ENCODE data around the gene GTF3C5. TPM values are rescaled to one million over a fixed set of nuclear protein-coding genes. Genes with fewer than 3 reads are reported as not detected.

Gene GTF3C5
- total RNA-seq, 6 experiments from 2014 or later = 18.4 to 30.5 (median 19.8) TPM

- H3K9me3 ChIP-seq = no peaks in the 10 kb centered on the region
- intact Hi-C loops (cut with DNase I) = no loop called here
- no peaks in the 10 kb centered on the region for H3K36me3 ChIP-seq
- TF ChIP-seq CTCF (IDR thresholded peaks at IDR 0.05) = no peak
- no peak for TF ChIP-seq POLR2A (IDR thresholded peaks at IDR 0.05)
- H3K4me3 ChIP-seq = no peak overlapping the region
- DNase-seq (no peak), ATAC-seq (no peak)
- H3K4me1 ChIP-seq = no peaks in the 10 kb centered on the region
- no peak overlapping the region for H3K27ac ChIP-seq
- no peaks in the 10 kb centered on the region for H3K27me3 ChIP-seq
- 80% methylated on average over 10 of the region's 12 CpGs for WGBS (ENCODE audit: insufficient coverage, low coverage, low lambda C conversion rate, missing lambda C conversion rate)
These were observed 42.6 kb downstream of the GTF3C5 start for GRCh38 chr9:133073086-133074014.

GRCh38 chr9:133074111-133074651 lies 43.4 kb downstream of the GTF3C5 start:
- Histone ChIP-seq H3K27ac (no peak overlapping the region), H3K27me3 (no peaks in the 10 kb centered on the region), H3K36me3 (no peaks in the 10 kb centered on the region), H3K4me3 (no peak overlapping the region), H3K4me1 (no peaks in the 10 kb centered on the region), H3K9me3 (no peaks in the 10 kb centered on the region)
- no peak for ATAC-seq
- no peak for TF ChIP-seq CTCF (IDR thresholded peaks at IDR 0.05)
- TF ChIP-seq POLR2A (IDR thresholded peaks at IDR 0.05) = no peak
- no peak for DNase-seq
- WGBS (ENCODE audit: insufficient coverage, low coverage, low lambda C conversion rate, missing lambda C conversion rate) = 57% methylated on average over 3 of the region's 8 CpGs
- intact Hi-C loops (cut with DNase I) = no loop called here

- DNase-seq = no peak
- WGBS (ENCODE audit: insufficient coverage, low coverage, low lambda C conversion rate, missing lambda C conversion rate) = 79% methylated on average over 4 of the region's 4 CpGs
- H3K36me3 ChIP-seq = no peaks in the 10 kb centered on the region
- H3K4me1 ChIP-seq = no peaks in the 10 kb centered on the region
- H3K27ac ChIP-seq = no peak overlapping the region
- no peaks in the 10 kb centered on the region for H3K9me3 ChIP-seq
- ATAC-seq = no peak
- no peaks in the 10 kb centered on the region for H3K27me3 ChIP-seq
- TF ChIP-seq CTCF (IDR thresholded peaks at IDR 0.05) = no peak
- intact Hi-C loops (cut with DNase I) = no loop called here
- no peak overlapping the region for H3K4me3 ChIP-seq
These were observed 45.3 kb downstream of the GTF3C5 start for GRCh38 chr9:133075925-133076630.

- H3K27me3 ChIP-seq = no peaks in the 10 kb centered on the region
- no peak for ATAC-seq
- no peak overlapping the region for H3K27ac ChIP-seq
- H3K36me3 ChIP-seq = no peaks in the 10 kb centered on the region
- TF ChIP-seq POLR2A (IDR thresholded peaks at IDR 0.05) = no peak
- no peak for TF ChIP-seq CTCF (IDR thresholded peaks at IDR 0.05)
- no peaks in the 10 kb centered on the region for H3K4me1 ChIP-seq
- H3K9me3 ChIP-seq = no peaks in the 10 kb centered on the region
- DNase-seq = no peak
- 83% methylated on average over 2 of the region's 4 CpGs for WGBS (ENCODE audit: insufficient coverage, low coverage, low lambda C conversion rate, missing lambda C conversion rate)
- intact Hi-C loops (cut with DNase I) = no loop called here
- no peak overlapping the region for H3K4me3 ChIP-seq
These were observed 45.9 kb downstream of the GTF3C5 start for GRCh38 chr9:133076691-133077090.

Measured in right lobe of liver (tissue), 6 donors.